MG63 (cell line): ENCODE data around the gene PLXNA3. TPM values are rescaled to one million over a fixed set of nuclear protein-coding genes. Genes with fewer than 3 reads are reported as not detected.

Source experiments
- DNase-seq: peaks from one replicate; pipeline ENCODE4 v3.0.0-alpha.2; 2020
- H3K27me3 ChIP-seq: fragments of 250-450 bp; sonication (Bioruptor Pico); 2 replicates; pipeline ENCODE4 v1.5.1; 2020; ENCODE audit warnings: mild to moderate bottlenecking, moderate library complexity
- H3K36me3 ChIP-seq: fragments of 250-450 bp; sonication (Bioruptor Pico); 2 replicates; pipeline ENCODE4 v1.5.1; 2020; ENCODE audit warnings: mild to moderate bottlenecking, moderate library complexity
- H3K4me3 ChIP-seq: fragments of 250-450 bp; sonication (Bioruptor Pico); 2 replicates; pipeline ENCODE4 v1.5.1; 2020; ENCODE audit warnings: mild to moderate bottlenecking, moderate library complexity
- H3K9me3 ChIP-seq: fragments of 250-450 bp; sonication (Bioruptor Pico); 2 replicates; pipeline ENCODE4 v1.5.1; 2020; ENCODE audit warnings: mild to moderate bottlenecking, moderate library complexity
- total RNA-seq: library from RNA; depleted of rRNA; stranded (reverse); fragments of >200 nt; shearing (Covaris generic); gene quantifications from 2 replicates; pipeline ENCODE4 v1.2.3, GENCODE V29; 2014; ENCODE audit warnings: low replicate concordance

Gene PLXNA3
- total RNA-seq, 1 experiment from 2014 or later: 5.0 TPM

GRCh38 chrX:154444755-154445246 lies 13.3 kb upstream of the PLXNA3 start:
- no peaks in the 10 kb centered on the region for H3K27me3 ChIP-seq
- H3K36me3 ChIP-seq: no peaks in the 10 kb centered on the region; the same call in 1 of the 2 replicates
- no peak for DNase-seq
- H3K4me3 ChIP-seq: peak overlapping the region; percentile 41
- H3K9me3 ChIP-seq: no peaks in the 10 kb centered on the region

DNA sequence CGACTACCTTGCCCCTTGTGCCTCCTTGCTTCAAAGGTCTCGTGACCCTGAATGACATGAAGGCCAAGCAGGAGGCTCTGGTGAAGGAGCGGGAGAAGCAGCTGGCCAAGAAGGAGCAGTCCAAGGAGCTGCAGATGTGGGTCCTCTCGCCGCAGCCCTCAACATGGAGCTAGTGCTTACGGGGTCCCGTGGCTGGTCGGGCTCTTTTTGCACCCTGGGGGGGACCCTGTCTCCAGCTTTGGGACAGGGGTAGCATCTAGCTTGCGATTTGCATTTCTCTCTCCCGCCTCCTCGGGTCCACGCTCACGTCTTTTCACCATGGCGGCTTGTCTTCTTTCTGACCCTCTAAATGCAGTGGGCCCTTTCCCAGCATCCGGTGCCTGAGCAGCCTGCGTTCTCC lies 12.3 kb upstream of the PLXNA3 start:
- H3K27me3 ChIP-seq: no peaks in the 10 kb centered on the region
- H3K9me3 ChIP-seq: no peaks in the 10 kb centered on the region
- no peak for DNase-seq
- H3K4me3 ChIP-seq: no peak overlapping the region
- no peaks in the 10 kb centered on the region for H3K36me3 ChIP-seq

- Histone ChIP-seq H3K9me3 (no peaks in the 10 kb centered on the region), H3K4me3 (no peak overlapping the region), H3K36me3 (no peaks in the 10 kb centered on the region), H3K27me3 (no peaks in the 10 kb centered on the region)
- no peak for DNase-seq
Measured at GRCh38 chrX:154446430-154446829, 11.7 kb upstream of the PLXNA3 start.

DNA sequence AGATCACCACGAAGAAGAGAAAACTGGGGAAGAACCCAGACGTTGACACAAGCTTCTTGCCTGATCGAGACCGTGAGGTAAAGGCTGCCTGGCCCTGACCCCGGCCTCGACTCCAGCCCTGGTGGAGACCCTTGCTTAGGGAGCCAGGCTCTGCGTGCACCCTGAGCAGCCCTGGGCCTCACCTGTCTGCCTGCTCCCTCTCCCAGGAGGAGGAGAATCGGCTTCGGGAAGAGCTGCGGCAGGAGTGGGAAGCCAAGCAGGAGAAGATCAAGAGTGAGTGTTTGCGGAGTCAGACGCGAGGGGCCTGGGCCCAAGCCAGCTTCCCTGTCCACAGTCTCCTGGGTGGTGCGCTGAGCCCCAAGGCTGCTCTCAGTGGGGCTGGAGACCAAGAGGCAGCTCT lies 9.6 kb upstream of the PLXNA3 start:
- no peaks in the 10 kb centered on the region for H3K9me3 ChIP-seq

DNA sequence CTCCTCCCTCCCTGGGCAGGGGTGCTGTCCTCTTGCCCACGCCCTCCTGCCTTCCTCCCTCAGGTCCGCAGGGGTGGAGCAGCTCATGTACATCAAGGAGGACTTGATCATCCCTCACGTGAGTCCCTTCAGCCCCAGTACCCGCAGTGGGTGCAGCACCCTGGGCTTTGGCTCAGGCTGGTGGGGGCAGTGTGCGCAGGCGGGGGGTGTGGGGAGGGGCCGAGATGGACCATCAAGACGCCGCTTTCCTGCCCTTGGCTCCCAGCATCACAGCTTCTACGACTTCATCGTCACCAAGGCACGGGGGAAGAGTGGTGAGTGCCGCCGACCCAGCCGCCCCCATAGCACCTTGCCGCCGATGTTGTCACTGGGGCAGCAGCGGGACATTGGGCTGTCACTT lies 8.5 kb upstream of the PLXNA3 start:
- no peak for DNase-seq
- Histone ChIP-seq H3K9me3 (no peaks in the 10 kb centered on the region), H3K4me3 (no peak overlapping the region), H3K27me3 (no peaks in the 10 kb centered on the region), H3K36me3 (no peaks in the 10 kb centered on the region)

More for the DNA sequence above, 9.6 kb upstream of the PLXNA3 start:
- H3K36me3 ChIP-seq: no peaks in the 10 kb centered on the region
- no peaks in the 10 kb centered on the region for H3K27me3 ChIP-seq
- H3K4me3 ChIP-seq: no peak overlapping the region
- DNase-seq: no peak

GRCh38 chrX:154450312-154450711 lies 7.8 kb upstream of the PLXNA3 start:
- DNase-seq: no peak
- H3K27me3 ChIP-seq: no peaks in the 10 kb centered on the region
- no peaks in the 10 kb centered on the region for H3K36me3 ChIP-seq
- no peaks in the 10 kb centered on the region for H3K9me3 ChIP-seq
- H3K4me3 ChIP-seq: no peak overlapping the region

GRCh38 chrX:154452823-154453222 lies 5.3 kb upstream of the PLXNA3 start:
- Histone ChIP-seq H3K27me3 (no peaks in the 10 kb centered on the region), H3K9me3 (no peaks in the 10 kb centered on the region), H3K4me3 (no peak overlapping the region), H3K36me3 (no peaks in the 10 kb centered on the region)
- no peak for DNase-seq

DNA sequence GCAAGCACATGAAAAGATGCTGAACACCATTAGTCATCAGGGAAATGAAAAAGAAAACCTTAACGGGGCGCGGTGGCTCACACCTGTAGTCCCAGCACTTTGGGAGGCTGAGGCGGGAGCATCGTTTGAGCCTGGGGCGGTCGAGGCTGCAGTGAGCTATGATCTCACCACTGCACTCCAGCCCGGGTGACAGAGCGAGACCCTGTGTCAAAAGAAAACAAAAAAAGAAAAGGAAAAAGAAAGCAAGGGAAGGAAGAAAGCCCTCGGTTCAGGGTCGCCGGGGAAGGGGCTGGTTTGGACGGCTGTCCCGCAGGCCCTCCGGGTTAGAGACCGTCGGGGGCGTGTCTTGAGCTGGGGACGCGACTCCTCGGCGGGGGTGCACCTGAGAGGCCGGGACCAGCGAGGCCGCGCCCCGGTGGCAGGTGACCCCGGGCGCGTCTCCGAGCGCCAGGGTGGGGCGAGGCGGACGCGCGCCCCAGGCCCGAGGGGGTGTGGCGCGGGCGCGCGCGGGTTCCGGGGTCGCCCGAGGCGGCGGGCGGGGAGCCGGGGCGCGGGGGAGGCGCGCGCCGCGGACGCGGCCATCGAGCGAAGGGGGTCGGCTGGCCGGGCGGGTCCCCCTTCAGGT lies 478 bp upstream of the PLXNA3 start:
- Histone ChIP-seq H3K27me3 (no peaks in the 10 kb centered on the region), H3K9me3 (no peaks in the 10 kb centered on the region), H3K36me3 (no peaks in the 10 kb centered on the region), H3K4me3 (peak overlapping the region; percentile 46)
- DNase-seq: peak; percentile 18

DNA sequence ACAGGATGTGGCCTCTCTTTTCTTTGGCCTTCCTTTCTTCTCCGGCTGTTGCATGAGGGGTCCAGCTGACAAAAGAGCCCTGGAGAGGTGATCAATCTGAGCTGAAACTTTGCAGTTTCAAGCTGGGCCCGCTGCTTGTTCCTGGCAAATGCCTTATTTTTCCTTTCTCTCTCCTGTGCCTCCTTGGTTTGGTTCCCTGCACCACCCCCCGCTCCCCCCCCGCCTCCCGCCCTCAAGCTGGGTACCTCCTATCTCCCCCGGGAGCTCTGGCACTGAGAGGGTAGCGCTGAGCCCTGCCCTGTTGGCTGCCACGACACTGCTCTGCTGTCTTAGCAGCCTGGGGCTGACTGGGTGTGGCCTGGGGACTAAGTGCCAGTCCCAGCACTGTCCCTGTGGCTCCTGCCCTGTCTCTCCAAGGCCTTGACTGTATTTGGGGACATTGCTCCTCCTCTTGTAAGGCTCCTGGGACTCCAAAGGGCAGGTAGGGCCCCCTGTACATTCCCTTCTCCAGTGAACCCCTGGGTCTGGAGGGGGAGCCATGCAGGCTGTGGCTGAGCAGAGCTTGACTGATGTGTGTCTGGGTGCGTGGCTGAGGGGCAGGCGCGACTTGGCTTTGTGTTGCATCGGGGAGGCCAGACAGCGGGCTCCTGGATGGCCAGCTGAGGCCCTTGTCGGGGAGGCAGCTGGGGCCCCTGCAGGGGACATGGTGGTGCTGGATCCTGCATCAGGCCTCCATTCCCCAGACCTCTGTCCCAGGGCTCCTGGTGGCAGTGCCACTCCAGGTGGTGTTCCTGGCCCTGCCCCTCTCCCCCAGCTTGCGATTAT lies 1.1 kb downstream of the PLXNA3 start:
- Histone ChIP-seq H3K9me3 (no peaks in the 10 kb centered on the region), H3K4me3 (peak overlapping the region; percentile 52), H3K36me3 (no peaks in the 10 kb centered on the region), H3K27me3 (no peaks in the 10 kb centered on the region)
- DNase-seq: peak; percentile 22

GRCh38 chrX:154459832-154460231 lies 1.8 kb downstream of the PLXNA3 start:
- Histone ChIP-seq H3K4me3 (no peak overlapping the region), H3K9me3 (no peaks in the 10 kb centered on the region), H3K36me3 (no peaks in the 10 kb centered on the region), H3K27me3 (no peaks in the 10 kb centered on the region)
- no peak for DNase-seq

GRCh38 chrX:154460326-154460725 lies 2.2 kb downstream of the PLXNA3 start:
- Histone ChIP-seq H3K36me3 (no peaks in the 10 kb centered on the region), H3K4me3 (no peak overlapping the region), H3K9me3 (no peaks in the 10 kb centered on the region), H3K27me3 (no peaks in the 10 kb centered on the region)
- DNase-seq: no peak

- Histone ChIP-seq H3K9me3 (no peaks in the 10 kb centered on the region), H3K27me3 (no peaks in the 10 kb centered on the region), H3K4me3 (no peak overlapping the region), H3K36me3 (no peaks in the 10 kb centered on the region)
- DNase-seq: no peak
Measured at GRCh38 chrX:154462396-154462795, 4.3 kb downstream of the PLXNA3 start.

DNA sequence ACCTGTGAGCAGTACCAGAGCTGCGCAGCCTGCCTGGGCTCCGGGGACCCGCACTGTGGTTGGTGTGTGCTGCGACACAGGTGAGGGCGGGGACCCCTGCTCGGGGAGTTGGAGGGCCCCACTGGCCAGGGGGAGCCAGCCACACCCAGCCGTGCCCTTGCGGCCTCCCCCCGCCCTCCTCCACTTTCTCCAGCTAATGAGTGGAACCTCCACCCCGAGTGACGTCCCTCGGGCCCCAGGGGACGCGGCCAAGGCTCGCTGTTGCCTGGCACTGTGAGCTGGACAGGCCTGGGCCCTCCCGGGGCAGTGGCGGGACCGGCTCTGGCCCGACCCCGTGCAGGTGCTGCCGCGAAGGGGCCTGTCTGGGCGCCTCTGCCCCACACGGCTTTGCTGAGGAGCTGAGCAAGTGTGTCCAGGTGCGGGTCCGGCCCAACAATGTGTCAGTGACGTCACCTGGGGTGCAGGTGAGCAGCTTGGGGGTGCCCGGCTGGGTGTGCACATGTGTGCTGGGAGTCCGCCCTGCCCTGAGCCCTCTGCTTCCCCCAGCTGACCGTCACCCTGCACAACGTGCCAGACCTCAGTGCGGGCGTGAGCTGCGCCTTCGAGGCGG lies 5.6 kb downstream of the PLXNA3 start:
- Histone ChIP-seq H3K4me3 (no peak overlapping the region), H3K36me3 (no peaks in the 10 kb centered on the region), H3K27me3 (no peaks in the 10 kb centered on the region), H3K9me3 (no peaks in the 10 kb centered on the region)
- DNase-seq: no peak

GRCh38 chrX:154464806-154465365 lies 6.8 kb downstream of the PLXNA3 start:
- no peak for DNase-seq
- no peaks in the 10 kb centered on the region for H3K36me3 ChIP-seq
- no peaks in the 10 kb centered on the region for H3K9me3 ChIP-seq
- no peaks in the 10 kb centered on the region for H3K27me3 ChIP-seq
- H3K4me3 ChIP-seq: no peak overlapping the region

- H3K27me3 ChIP-seq: no peaks in the 10 kb centered on the region
- no peak overlapping the region for H3K4me3 ChIP-seq
- no peaks in the 10 kb centered on the region for H3K9me3 ChIP-seq
- DNase-seq: no peak
- H3K36me3 ChIP-seq: no peaks in the 10 kb centered on the region
Measured at GRCh38 chrX:154465601-154466000, 7.5 kb downstream of the PLXNA3 start.

DNA sequence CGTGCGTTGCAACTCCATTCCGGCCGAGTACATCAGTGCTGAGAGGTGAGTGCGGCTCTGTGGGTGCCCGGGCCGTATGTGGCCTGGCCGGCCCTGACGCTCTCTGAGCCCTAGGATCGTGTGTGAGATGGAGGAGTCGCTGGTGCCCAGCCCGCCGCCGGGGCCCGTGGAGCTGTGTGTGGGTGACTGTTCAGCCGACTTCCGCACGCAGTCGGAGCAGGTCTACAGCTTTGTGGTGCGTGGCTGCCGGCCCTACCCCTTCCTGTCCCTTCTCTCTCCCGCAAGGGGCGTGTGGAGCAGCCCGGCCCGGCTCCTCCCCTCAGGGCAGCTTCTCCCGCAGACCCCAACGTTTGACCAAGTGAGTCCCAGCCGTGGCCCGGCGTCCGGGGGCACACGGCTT lies 8.0 kb downstream of the PLXNA3 start:
- Histone ChIP-seq H3K36me3 (no peaks in the 10 kb centered on the region), H3K27me3 (no peaks in the 10 kb centered on the region), H3K4me3 (no peak overlapping the region), H3K9me3 (no peaks in the 10 kb centered on the region)
- no peak for DNase-seq

GRCh38 chrX:154466907-154467306 lies 8.8 kb downstream of the PLXNA3 start:
- H3K4me3 ChIP-seq: no peak overlapping the region
- no peaks in the 10 kb centered on the region for H3K27me3 ChIP-seq
- H3K36me3 ChIP-seq: no peaks in the 10 kb centered on the region
- no peaks in the 10 kb centered on the region for H3K9me3 ChIP-seq
- no peak for DNase-seq
